HG03064 (cell line): Measurements from ENCODE around the gene N4BP2.
"Not testable (repeated sequence)": the region's sequence is repeated elsewhere in the genome, so short reads cannot be mapped to it uniquely, and the experiment has no call there.

ENCODE experiments used
- ATAC-seq: cut with Tn5 transposase; IDR thresholded peaks from one replicate; pipeline ENCODE4 v1.9.1; 2021; ENCODE audit warnings: low read depth; ENCODE audit not compliant: unreplicated experiment

The N4BP2 gene

GRCh38 chr4:40086421-40086820 lies 29.8 kb downstream of the N4BP2 start:
- ATAC-seq: no peak

GRCh38 chr4:40087799-40088366 lies 31.2 kb downstream of the N4BP2 start:
- ATAC-seq: no peak

DNA sequence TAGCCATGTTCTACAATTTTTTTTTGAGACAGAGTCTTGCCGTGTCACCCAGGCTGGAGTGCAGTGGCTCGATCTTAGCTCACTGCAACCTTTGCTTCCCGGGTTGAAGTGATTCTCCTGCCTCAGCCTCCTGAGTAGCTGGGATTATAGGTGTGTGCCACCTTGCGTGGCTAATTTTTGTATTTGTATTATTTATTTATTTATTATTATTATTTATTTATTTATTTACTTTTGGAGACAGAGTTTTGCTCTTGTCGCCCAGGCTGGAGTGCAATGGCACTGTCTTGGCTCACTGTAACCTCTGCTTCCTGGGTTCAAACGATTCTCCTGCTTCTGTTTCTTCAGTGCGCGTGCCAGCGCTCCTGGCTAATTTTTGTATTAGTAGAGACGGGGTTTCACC lies 36.8 kb downstream of the N4BP2 start:
- not testable (repeated sequence) for ATAC-seq

GRCh38 chr4:40099010-40099409 lies 42.4 kb downstream of the N4BP2 start:
- no peak for ATAC-seq

- not testable (repeated sequence) for ATAC-seq
Observed at GRCh38 chr4:40107150-40107549, 50.5 kb downstream of the N4BP2 start.

- no peak for ATAC-seq
Observed at GRCh38 chr4:40112027-40112792, 55.6 kb downstream of the N4BP2 start.

- no peak for ATAC-seq
Observed at GRCh38 chr4:40114206-40114605, 57.6 kb downstream of the N4BP2 start.

DNA sequence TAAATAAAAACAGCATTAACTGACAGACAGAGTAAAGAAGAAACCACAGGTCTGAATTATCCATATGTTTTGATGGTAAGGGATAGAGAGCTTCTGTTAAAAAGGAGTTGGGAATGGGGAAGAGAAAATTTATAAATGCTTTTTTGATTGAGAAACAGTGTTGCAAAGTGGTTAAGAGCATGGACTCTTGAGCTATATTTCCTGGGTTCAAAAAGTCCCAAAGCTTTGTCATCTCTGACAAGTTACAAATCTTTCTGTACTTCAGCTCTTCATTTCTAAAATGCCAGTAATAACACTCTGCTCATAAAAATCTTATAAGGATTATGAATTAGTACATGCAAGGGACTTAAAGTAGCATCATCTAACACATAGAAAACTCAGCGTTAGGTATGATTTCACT lies 62.2 kb downstream of the N4BP2 start:
- no peak for ATAC-seq

GRCh38 chr4:40119344-40119743 lies 62.7 kb downstream of the N4BP2 start:
- ATAC-seq: no peak

- ATAC-seq: peak; percentile 65
Observed at GRCh38 chr4:40121515-40121914, 64.9 kb downstream of the N4BP2 start.

DNA sequence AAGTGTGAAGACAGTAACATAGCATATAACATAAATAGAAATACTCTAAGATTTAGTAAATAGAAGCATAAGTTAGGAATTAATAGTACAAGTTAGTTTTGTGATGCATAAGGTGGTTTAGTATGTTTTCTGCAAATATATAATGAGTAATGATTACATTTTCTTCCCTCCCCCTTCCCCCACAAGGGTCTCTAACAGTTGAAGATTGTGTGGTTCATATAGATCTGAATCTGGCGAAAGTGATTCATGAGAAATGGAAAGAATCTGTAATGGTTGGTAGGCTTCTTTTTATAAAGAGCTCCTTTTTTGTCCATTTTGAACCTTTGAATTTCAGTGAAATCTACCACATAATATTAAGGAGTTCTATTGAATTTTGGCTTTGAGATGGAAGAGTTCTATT lies 66.3 kb downstream of the N4BP2 start:
- ATAC-seq: no peak

DNA sequence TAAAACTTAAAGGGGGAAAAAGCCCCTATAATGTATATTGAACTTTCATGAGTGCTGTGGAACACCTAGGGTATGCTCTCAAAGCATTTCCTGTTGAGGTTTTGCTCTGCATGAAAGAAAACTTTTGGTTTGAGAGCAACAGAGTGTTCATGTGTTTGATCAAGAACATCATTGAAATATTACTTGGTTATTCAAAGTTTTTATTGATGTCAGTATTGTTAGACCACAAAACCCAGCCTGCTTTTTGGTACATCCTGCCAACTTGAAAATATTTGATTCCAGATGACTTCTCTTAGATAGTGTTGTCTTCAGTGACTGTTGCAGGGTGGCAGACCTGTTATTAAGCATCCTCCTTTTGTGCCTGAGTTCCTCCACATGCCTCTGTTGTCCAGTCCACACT lies 68.0 kb downstream of the N4BP2 start:
- no peak for ATAC-seq

- no peak for ATAC-seq
Observed at GRCh38 chr4:40130401-40131036, 73.9 kb downstream of the N4BP2 start.

- ATAC-seq: no peak
Observed at GRCh38 chr4:40132816-40133215, 76.2 kb downstream of the N4BP2 start.

DNA sequence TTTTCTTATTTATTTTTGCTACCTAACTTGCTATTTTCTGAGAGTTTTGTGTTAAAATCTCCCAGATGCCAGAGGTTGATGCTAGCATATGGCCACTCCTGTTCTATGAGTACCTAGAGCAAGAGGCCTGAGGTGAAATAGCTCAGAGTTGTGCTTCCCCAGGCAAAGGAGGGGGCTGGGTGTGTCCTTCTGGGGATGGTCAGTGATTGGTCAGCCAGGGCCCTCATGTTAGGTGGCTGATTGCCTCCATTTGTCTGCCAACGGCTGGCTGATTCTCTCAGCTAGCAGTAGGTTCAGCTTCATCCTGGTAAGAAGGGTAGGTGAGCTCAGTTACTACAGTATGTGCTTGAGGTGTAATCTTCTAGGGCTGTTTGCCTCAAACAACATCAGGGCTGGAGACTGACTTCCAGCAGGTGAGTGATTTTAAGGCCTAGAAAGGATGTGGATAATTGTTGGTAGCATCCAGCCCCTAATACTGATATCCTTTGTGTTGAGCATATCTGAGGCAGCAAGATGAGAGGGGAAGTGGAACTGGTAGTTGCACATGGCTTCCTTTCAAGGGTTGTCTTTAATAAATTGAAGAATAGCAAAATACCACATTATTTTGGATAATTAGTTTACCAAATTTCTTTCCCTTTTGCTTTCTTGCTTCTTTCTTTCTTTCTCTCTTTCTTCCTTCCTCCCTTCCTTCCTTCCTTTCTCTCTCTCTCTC lies 77.7 kb downstream of the N4BP2 start:
- ATAC-seq: no peak

GRCh38 chr4:40136202-40136601 lies 79.6 kb downstream of the N4BP2 start:
- ATAC-seq: not testable (repeated sequence)

- ATAC-seq: no peak
Observed at GRCh38 chr4:40140196-40140595, 83.5 kb downstream of the N4BP2 start.

GRCh38 chr4:40140597-40140996 lies 83.9 kb downstream of the N4BP2 start:
- not testable (repeated sequence) for ATAC-seq

DNA sequence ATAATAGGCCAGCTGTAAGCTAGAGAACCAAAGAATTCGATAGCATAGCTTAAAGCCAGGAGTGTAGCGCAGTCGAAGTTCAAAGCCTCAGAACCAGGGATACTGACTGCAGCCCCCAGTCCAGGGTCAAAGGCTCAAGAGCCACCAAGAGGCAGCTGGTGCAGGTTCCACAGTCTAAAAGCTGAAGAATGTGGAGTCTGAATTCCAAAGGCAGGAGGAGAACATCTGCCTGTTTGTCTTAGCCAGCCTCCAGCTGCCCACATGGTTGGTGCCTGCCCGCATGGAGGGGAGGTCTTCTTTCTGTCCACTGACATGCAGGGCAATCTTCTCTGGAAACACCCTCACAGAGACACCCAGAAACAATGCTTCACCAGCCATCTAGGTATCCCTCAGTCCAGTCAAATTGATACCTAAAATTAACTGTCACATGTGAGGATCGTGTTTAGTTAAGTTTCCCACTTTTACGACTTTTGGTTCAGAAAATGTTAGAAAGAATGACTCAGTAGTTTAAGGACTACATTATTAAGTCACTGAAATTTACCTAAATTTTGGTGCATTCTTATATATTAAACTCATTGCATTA lies 87.4 kb downstream of the N4BP2 start:
- ATAC-seq: no peak

GRCh38 chr4:40144716-40145115 lies 88.1 kb downstream of the N4BP2 start:
- ATAC-seq: no peak

DNA sequence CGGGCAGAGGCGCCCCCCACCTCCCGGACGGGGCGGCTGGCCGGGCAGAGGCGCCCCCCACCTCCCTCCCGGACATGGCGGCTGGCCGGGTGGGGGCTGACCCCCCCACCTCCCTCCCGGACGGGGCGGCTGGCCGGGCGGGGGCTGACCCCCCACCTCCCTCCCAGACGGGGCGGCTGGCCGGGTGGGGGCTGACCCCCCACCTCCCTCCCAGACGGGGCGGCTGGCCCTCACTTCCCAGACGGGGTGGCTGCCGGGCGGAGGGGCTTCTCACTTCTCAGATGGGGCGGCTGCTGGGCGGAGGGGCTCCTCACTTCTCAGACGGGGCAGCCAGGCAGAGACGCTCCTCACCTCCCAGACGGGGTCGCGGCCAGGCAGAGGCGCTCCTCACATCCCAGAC lies 90.8 kb downstream of the N4BP2 start:
- ATAC-seq: not testable (repeated sequence)
